Dermis blood vessel endothelial cell (primary cell): ENCODE results near the gene CCSER1. TPM values are rescaled to one million over a fixed set of nuclear protein-coding genes. Genes with fewer than 3 reads are reported as not detected.
"Not testable (repeated sequence)": the region's sequence is repeated elsewhere in the genome, so short reads cannot be mapped to it uniquely, and the experiment has no call there.

Experiments
- DNase-seq: peaks from one replicate; pipeline ENCODE4 v3.0.0; 2010
- total RNA-seq: library from RNA; depleted of rRNA; stranded (reverse); fragments of >200 nt; gene quantifications from 2 replicates; pipeline ENCODE4 v1.2.3, GENCODE V29; 2014

Gene CCSER1
- total RNA-seq, 1 donor from 2014 or later = 5.4 TPM

- no peak for DNase-seq
Observed at GRCh38 chr4:91212211-91212610, 1085.0 kb downstream of the CCSER1 start.

- not testable (repeated sequence) for DNase-seq
Observed at GRCh38 chr4:91217831-91218403, 1090.7 kb downstream of the CCSER1 start.

GRCh38 chr4:91220315-91220714 is 1093.1 kb downstream of the CCSER1 start:
- no peak for DNase-seq

DNA sequence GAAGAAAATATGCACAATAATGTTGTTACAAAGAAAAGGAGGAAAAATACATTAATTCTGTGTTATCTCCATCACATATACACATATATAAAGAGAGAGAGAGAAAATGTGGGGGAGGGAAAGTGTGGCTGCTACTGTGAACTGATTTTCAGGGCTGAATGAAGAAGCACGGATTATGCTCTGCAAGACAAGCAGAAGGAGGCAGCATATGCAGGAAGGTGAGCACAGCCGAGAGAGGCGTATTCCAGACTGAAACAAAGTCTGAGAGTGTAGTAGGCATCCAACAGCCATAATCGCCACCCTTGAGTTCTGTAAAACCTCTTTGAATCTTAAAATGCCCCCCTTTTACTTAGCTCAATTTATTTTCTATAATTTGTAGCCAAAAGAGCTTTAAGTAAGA is 1094.8 kb downstream of the CCSER1 start:
- DNase-seq = no peak

GRCh38 chr4:91226867-91227266 is 1099.7 kb downstream of the CCSER1 start:
- DNase-seq = no peak

DNA sequence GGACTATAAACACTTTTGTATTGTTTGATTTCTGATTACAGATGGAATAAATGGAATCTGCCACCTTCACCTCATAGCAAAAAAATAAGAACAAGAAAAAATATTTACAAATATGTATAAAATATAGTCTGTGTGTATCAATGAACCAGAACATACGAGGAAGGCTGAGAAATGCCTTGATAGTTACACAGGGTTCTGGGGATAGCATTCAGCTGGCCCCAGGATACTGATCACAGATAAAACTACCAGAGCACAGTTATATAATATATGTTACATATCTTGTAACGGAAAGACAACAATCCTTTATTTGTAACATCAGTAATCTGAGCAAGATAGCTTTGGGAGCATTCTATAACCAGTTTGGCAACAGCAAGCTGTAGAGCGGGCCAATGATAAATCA is 1101.5 kb downstream of the CCSER1 start:
- DNase-seq = no peak

- DNase-seq = no peak
Observed at GRCh38 chr4:91233164-91233563, 1106.0 kb downstream of the CCSER1 start.

GRCh38 chr4:91243132-91243531 is 1115.9 kb downstream of the CCSER1 start:
- DNase-seq = no peak

GRCh38 chr4:91256043-91256442 is 1128.8 kb downstream of the CCSER1 start:
- no peak for DNase-seq

DNA sequence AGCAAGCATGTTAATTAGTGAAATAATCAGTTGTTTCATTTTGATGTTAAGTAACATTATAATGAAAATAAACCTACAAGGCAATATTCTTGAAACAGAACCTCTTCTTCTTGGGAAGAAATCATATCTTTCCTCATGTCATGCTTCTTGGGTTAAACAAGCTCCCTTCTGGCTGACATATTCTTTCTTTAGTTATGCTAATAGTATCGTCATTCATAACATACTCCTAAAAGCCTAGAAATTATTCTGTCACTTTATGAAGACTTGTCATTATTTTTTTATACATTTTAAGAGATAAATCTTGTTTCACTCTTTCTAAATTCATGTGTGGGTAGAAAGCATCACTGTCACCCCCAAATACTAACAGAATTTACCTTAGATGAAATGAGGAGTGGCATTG is 1129.6 kb downstream of the CCSER1 start:
- no peak for DNase-seq

DNA sequence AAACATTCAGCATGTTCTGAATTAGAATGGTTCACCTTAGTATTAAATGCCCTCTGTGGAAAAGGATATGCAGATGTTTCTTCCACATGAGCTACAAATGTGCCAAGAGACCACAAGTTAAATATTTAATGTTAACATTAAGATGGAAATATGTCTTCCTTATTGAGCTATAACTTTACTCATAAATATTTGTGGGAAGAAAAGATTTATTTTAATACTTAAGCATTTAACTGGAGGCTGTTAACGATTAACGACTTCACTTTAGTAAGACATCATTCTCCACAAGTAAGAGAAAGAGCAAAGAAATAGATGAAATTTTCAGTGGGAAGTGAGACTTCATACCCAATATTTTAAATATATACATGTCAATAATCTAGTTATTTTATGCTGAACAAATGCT is 1130.5 kb downstream of the CCSER1 start:
- no peak for DNase-seq

GRCh38 chr4:91258326-91258725 is 1131.1 kb downstream of the CCSER1 start:
- DNase-seq = no peak

DNA sequence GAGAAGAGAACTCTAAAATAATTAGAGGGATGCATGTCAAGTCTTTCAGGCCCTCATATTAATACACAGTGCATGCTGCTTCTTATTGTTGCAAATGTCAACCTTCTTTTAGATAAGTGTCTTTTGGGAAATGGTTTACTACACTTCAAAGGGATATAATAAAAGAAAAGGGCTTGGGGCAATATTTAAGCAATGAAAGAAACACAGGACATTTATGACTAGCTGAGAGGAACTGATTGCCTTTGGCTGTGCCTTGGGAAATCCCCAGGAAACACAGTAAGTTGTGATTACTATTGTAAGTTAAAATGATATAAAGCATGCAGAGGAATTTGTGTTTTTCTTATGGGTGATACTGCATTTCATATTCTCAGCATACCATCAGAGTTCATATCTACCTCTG is 1140.3 kb downstream of the CCSER1 start:
- no peak for DNase-seq

- DNase-seq = not testable (repeated sequence)
Observed at GRCh38 chr4:91268481-91268880, 1141.3 kb downstream of the CCSER1 start.

- DNase-seq = no peak
Observed at GRCh38 chr4:91268913-91269312, 1141.7 kb downstream of the CCSER1 start.

DNA sequence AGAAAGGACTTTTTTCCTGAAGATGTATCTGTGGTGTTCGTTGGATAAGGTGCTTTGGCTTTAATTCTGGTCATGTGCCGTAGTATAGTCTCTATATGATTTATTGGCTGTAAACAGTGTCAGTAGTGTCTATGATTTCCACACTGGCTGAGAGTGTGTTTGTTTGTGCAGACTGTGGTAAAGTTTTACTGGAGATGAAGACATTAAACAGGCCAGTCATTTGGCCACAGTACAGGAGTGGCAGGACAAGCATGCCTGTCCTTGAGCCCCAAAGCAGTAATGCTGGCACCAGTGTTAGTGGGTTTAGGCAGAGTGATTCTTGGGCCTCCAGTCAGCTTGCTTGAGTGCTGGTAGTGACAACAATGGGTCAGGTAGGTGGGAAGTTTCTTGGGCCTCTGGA is 1152.7 kb downstream of the CCSER1 start:
- no peak for DNase-seq

DNA sequence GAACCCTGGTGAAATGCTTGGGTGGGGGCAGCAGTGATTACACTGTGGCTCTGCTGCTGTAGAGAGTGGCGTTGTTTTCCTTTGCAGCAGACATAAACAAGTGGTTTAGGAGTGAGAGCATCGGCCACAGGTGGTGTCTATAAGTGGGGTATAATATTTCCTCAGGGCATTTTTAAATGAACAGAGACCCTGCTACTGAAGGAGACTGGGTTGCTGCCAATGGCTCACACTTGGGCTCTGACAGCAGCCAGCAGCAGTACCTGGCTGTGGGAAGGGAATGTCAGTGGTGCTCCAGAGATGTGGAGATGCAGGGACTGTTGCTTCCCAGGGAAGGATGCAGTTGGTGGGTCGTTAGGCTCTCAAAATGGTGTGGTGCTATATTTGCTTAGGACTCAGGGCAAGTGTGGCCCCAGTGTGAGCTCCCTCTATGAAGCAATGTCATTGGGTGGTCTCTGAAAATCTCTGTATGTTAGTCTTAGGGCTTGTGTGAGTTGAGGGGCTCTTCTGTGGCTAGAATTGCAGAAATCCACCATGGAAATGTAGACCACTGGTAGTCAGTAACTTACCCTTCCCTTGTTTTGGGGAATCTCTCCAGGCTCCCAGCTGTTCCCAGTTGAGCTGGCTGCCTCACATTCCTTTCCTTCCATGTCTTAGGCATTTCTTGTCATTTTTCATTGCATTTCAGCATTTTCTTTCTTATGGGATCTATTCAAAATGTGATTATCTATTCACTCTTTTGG is 1153.5 kb downstream of the CCSER1 start:
- no peak for DNase-seq

DNA sequence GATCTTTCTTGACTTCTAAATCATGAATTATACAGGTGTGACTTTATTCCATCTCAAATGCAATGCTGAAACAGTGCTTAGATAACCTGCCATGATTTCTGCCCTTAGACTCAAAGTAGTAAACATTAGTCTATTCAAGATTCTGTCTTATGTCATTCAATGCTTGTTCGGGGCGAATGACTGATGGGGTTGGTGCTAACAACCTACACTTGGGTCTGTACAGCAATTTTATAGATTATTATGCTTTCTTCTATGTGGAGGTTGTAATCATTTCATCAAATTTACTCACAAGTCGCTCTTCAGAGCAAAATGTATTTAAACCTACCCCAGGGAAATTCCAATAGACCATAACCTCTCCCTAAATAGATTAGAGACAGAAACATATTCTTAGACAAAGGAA is 1155.0 kb downstream of the CCSER1 start:
- DNase-seq = no peak

DNA sequence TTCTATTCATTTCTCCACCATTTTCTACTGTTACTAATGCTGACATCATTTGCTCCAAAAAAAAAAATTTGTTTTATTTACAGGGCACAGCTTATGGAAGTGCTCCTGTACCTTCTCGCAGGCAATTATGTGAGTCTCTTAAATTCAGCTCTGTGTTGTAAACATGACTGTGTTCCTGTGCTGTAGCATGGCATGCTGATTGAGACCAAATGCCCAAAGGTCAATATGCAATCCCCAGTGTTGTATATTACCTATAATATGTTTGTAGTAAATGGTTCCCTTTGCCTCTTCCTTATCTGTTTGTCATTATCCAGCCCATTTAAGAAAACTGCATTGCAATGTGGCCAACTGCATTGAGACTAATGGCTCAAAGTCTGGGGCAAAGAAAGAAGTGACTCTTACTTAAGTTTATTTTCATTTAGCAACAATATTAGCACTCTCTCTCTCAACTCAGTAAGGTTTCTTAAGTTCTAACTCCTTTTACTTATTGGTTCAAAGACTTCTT is 1156.6 kb downstream of the CCSER1 start:
- DNase-seq = no peak

DNA sequence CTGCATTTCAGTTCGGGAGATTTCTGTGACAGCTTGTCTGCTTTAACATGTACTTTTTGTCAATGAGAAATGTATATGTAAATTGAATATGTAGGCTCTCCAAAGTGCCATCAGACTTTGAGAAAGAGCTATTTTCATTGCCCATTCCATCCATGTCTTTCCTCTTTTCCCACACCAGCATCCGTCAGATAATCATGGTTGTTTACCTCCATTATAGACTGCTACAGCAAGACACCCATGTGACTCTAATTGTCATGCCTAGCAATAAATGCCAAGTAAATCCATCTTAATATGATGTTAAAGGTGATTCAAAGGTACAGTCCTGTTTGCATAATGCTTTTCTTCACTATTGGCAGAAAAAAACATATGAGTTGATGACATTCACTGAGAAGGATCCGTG is 1157.3 kb downstream of the CCSER1 start:
- no peak for DNase-seq

GRCh38 chr4:91285487-91285886 is 1158.3 kb downstream of the CCSER1 start:
- DNase-seq = no peak

GRCh38 chr4:91288702-91289311 is 1161.6 kb downstream of the CCSER1 start:
- no peak for DNase-seq

- DNase-seq = no peak
Observed at GRCh38 chr4:91298156-91298700, 1171.0 kb downstream of the CCSER1 start.

- DNase-seq = no peak
Observed at GRCh38 chr4:91298824-91299223, 1171.6 kb downstream of the CCSER1 start.
